ENCODE data around the gene USP49. TPM values are rescaled to one million over a fixed set of nuclear protein-coding genes. Genes with fewer than 3 reads are reported as not detected.

Gene USP49
- total and polyA plus RNA-seq, 2 donors, result 2.3 to 4.9 TPM

GRCh38 chr6:41781366-41781730 lies 113.8 kb downstream of the USP49 start:
- no peak for DNase-seq (ENCODE audit: extremely low spot score)
- Histone ChIP-seq H3K36me3 (ENCODE audit: insufficient read depth) (no peaks in the 10 kb centered on the region), H3K4me3 (ENCODE audit: low read depth, low read length) (no peak overlapping the region), H3K27ac (ENCODE audit: low read depth) (no peak overlapping the region), H3K4me1 (ENCODE audit: insufficient read depth) (no peaks in the 10 kb centered on the region)
- 25% methylated on average over 3 of the region's 3 CpGs for WGBS

DNA sequence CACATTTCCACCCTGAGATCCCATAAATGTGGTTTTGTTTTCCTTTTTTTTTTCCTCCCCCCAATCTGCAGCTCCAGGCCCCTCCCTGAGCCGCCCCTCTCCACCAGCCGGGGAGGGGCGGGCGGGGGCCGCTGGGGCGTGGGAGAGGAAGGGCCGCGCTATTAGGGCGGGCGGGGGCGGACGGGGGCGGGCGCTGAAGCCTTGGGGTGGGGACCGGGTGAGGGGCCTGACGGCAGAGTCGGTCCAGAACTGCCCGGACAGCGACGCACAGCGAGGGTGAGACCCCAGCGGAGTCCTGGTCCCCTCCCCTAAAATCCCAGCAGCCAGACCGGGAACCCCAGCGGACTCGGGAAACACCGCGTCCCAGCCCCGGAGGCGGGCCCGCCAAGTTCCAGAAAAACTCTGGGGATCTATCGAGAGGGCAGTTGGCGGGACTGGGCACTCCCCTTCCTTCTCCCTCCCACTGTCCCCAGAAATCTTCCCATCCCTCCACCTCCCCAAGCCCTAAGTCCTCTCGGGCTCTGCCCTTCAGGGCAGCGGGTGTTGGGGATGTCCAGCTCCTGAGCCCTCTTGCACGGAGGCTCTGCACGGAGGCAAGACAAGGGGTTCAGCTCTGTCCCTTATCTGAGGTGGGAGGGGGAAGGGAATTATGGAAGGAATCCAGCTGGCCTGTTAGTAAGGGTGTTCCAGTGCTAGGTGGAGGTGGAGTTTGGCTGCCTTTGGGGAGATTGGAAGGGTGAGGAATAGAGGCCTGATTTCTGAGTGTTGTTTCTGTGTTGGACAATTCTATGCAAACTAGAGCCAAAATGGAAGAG lies 114.4 kb downstream of the USP49 start, which contains the start of gene PRICKLE4:
Gene PRICKLE4 (plus strand): TSS at position 232 of the 815 bp plus-strand sequence. CDS start 2,692 bp downstream, outside the sequence.
- no peak for DNase-seq (ENCODE audit: extremely low spot score)
- no peaks in the 10 kb centered on the region for H3K4me1 ChIP-seq (ENCODE audit: insufficient read depth)
- H3K27ac ChIP-seq (ENCODE audit: low read depth), result peak within 1 kb of the TSS; percentile 65
- peak within 1 kb of the TSS; percentile 75 for H3K4me3 ChIP-seq (ENCODE audit: low read depth, low read length)
- no peaks in the 10 kb centered on the region for H3K36me3 ChIP-seq (ENCODE audit: insufficient read depth)
- under 1% methylated on average over 36 of the region's 36 CpGs for WGBS

GRCh38 chr6:41779788-41780550 lies 115.2 kb downstream of the USP49 start, which contains the start of gene FRS3:
FRS3 (minus strand) TSS chr6:41779900; CDS start chr6:41776987, 2,913 bp downstream.
- no peaks in the 10 kb centered on the region for H3K36me3 ChIP-seq (ENCODE audit: insufficient read depth)
- H3K4me1 ChIP-seq (ENCODE audit: insufficient read depth), result no peaks in the 10 kb centered on the region
- H3K4me3 ChIP-seq (ENCODE audit: low read depth, low read length), result peak within 1 kb of the TSS; percentile 75
- DNase-seq (ENCODE audit: extremely low spot score), result peak; percentile 88
- H3K27ac ChIP-seq (ENCODE audit: low read depth), result peak within 1 kb of the TSS; percentile 65
- WGBS, result under 1% methylated on average over 69 of the region's 73 CpGs

DNA sequence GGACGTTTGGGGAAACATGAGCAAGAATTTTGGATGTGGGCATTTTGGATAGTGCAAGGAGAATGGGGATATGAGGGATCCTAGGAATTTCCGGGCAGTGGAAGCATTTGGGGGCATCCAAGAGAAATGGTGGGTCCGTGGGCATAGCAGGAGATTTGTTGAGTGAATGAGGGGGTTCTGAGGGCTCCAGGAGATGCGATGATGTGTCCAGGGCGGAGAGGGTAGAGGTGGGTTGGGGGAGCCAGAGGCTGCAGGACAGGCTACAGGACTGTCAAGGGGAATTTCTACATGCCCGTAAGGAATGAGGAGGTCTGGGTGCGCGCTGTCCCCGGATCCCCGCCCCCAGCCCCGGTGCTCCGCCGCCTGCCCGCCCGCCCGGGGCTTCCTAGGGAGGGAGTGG lies 115.8 kb downstream of the USP49 start:
- DNase-seq (ENCODE audit: extremely low spot score), result no peak
- Histone ChIP-seq H3K36me3 (ENCODE audit: insufficient read depth) (no peaks in the 10 kb centered on the region), H3K4me3 (ENCODE audit: low read depth, low read length) (peak overlapping the region; percentile 75), H3K27ac (ENCODE audit: low read depth) (no peak overlapping the region), H3K4me1 (ENCODE audit: insufficient read depth) (no peaks in the 10 kb centered on the region)
- 2% methylated on average over 16 of the region's 16 CpGs for WGBS

DNA sequence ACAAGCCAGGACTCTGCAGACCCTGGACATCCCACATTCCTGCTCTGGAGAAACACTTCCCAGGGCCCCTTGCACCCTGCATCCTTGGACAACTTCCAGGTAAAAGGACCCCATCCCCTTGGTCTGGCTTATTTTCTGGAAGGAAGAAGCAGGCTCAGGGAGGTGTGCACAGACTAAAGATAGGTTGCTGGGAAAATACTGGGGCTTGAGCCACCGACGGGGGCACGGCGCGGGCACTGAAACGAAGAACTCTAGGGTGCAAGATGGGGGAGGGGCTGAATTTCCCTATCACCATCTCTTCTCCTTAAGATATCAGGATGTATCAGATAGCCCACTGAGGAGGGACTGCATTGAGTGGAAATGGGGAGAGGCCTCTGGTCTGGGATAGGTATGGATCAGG lies 116.3 kb downstream of the USP49 start:
- 38% methylated on average over 6 of the region's 6 CpGs for WGBS

DNA sequence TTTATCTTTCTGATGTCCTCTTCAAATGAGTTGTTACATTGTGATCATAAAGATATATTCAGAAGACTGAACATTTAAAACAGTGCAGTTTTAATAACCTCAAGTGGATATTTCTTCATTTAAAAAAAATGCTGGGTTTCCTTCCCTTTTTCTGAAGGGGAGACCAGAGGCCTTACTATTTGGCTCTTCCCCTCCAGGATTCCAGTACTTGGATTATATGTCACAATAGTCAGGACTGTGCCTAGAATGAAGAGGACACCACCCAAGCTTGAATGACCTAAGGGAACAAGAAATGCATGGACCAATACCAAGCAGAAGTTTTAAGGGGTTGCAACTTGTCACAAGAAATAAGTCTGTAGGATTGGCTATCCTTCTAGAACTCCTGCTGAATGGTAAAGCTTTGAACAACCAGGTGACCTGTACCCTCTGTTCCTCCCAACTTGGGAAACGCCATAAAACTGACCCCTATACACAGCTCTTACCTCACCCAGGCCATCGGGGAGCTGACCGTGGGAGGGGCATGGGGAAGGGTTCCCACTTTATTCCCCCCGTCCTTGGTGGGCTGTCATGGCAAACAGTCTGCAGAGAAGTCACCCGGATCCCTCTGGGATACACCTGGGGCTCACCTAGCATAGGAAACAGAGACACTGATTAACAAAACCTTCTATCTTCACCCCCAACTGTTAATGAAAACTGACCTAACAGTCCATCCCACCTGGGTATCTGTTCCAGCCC lies 117.5 kb downstream of the USP49 start:
- DNase-seq (ENCODE audit: extremely low spot score), result no peak
- H3K36me3 ChIP-seq (ENCODE audit: insufficient read depth), result peaks cover 2% of the 10 kb centered on the region
- no peaks in the 10 kb centered on the region for H3K4me1 ChIP-seq (ENCODE audit: insufficient read depth)

More for the DNA sequence above, 116.3 kb downstream of the USP49 start:
- Histone ChIP-seq H3K4me1 (ENCODE audit: insufficient read depth) (no peaks in the 10 kb centered on the region), H3K4me3 (ENCODE audit: low read depth, low read length) (peak overlapping the region; percentile 75), H3K27ac (ENCODE audit: low read depth) (no peak overlapping the region), H3K36me3 (ENCODE audit: insufficient read depth) (peaks cover 2% of the 10 kb centered on the region)
- no peak for DNase-seq (ENCODE audit: extremely low spot score)

GRCh38 chr6:41775293-41775882 lies 119.8 kb downstream of the USP49 start:
- 91% methylated on average over 13 of the region's 13 CpGs for WGBS
- Histone ChIP-seq H3K4me3 (ENCODE audit: low read depth, low read length) (no peak overlapping the region), H3K4me1 (ENCODE audit: insufficient read depth) (no peaks in the 10 kb centered on the region), H3K27ac (ENCODE audit: low read depth) (no peak overlapping the region), H3K36me3 (ENCODE audit: insufficient read depth) (peaks cover 6% of the 10 kb centered on the region)
- DNase-seq (ENCODE audit: extremely low spot score), result no peak

More for the DNA sequence above, 117.5 kb downstream of the USP49 start:
- no peak overlapping the region for H3K4me3 ChIP-seq (ENCODE audit: low read depth, low read length)
- no peak overlapping the region for H3K27ac ChIP-seq (ENCODE audit: low read depth)
- 88% methylated on average over 5 of the region's 5 CpGs for WGBS

DNA sequence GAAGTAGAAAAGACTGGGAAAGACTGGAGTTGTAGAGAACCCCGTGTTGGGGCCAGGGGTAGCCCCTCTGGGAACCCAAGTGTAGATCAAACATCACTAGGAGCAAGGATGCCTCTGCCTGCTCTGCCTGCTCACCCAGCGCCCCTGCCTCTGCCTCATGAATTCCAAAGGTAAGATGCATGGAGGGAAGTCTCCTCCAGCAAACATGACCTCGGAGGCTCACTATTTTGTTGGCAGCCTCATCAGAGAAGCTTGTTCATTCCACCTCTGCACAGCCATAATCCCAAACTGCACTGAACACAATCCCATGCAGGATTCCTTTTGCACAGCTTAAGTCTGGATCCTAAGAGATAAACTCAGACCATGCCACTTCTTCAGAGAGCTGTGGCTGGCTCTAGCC lies 120.3 kb downstream of the USP49 start:
- 84% methylated on average over 3 of the region's 3 CpGs for WGBS
- DNase-seq (ENCODE audit: extremely low spot score), result no peak
- Histone ChIP-seq H3K36me3 (ENCODE audit: insufficient read depth) (peaks cover 6% of the 10 kb centered on the region), H3K27ac (ENCODE audit: low read depth) (no peak overlapping the region), H3K4me3 (ENCODE audit: low read depth, low read length) (no peak overlapping the region), H3K4me1 (ENCODE audit: insufficient read depth) (no peaks in the 10 kb centered on the region)

GRCh38 chr6:41771058-41771983 lies 123.9 kb downstream of the USP49 start:
- peaks cover 6% of the 10 kb centered on the region for H3K36me3 ChIP-seq (ENCODE audit: insufficient read depth)
- H3K4me1 ChIP-seq (ENCODE audit: insufficient read depth), result no peaks in the 10 kb centered on the region
- no peak for DNase-seq (ENCODE audit: extremely low spot score)
- H3K4me3 ChIP-seq (ENCODE audit: low read depth, low read length), result no peak overlapping the region
- no peak overlapping the region for H3K27ac ChIP-seq (ENCODE audit: low read depth)
- WGBS, result 91% methylated on average over 29 of the region's 29 CpGs

DNA sequence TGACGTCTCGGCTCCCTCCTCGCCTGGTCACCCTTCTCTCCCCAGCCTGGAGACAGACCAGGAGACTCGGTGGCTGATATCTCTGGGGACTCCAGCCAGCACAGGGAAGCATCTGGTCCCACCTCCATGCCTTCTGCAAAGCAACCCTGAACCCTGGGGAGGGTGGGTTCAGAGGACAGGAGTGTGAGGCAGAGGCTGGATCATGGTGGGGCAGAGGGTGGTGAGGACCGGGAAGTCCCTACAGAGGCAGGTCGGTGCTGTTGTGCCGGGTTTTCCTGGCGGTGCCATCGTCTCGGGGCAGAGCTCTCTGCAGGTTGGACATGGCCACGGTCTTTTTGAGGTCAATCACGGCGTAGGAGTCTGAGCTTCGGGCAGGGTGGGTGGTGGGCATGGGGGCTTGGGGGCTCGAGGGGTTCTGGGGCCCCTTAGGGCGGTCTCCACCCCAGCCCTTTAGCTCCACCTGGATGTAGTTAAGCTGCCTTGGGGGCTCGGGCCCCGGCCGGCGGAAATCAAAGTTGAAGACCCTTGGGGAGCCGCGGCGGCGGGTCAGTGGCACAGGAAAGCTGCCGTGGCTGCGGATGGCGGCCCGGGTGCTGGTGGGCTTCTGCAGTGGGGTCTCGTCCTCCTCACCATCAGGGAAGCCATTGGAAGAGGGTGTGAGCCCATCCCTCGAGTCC lies 124.7 kb downstream of the USP49 start:
- no peaks in the 10 kb centered on the region for H3K4me1 ChIP-seq (ENCODE audit: insufficient read depth)
- WGBS, result 94% methylated on average over 30 of the region's 30 CpGs
- no peak overlapping the region for H3K27ac ChIP-seq (ENCODE audit: low read depth)
- H3K4me3 ChIP-seq (ENCODE audit: low read depth, low read length), result no peak overlapping the region
- no peak for DNase-seq (ENCODE audit: extremely low spot score)
- peaks cover 6% of the 10 kb centered on the region for H3K36me3 ChIP-seq (ENCODE audit: insufficient read depth)

- H3K27ac ChIP-seq (ENCODE audit: low read depth), result no peak overlapping the region
- H3K4me1 ChIP-seq (ENCODE audit: insufficient read depth), result no peaks in the 10 kb centered on the region
- H3K4me3 ChIP-seq (ENCODE audit: low read depth, low read length), result no peak overlapping the region
- peaks cover 6% of the 10 kb centered on the region for H3K36me3 ChIP-seq (ENCODE audit: insufficient read depth)
- no peak for DNase-seq (ENCODE audit: extremely low spot score)
- WGBS, result 98% methylated on average over 8 of the region's 8 CpGs
Measured at GRCh38 chr6:41769376-41769775, 125.8 kb downstream of the USP49 start.

Measured in urinary bladder (tissue), 4 donors.